Neutrophil (primary cell): ENCODE measurements around the gene RPTOR.

Source experiments
- H3K27ac ChIP-seq: fragments of 200-600 bp; sonication (generic); 2 replicates; pipeline ENCODE4 v1.5.1; 2016; ENCODE audit warnings: mild to moderate bottlenecking, moderate library complexity
- H3K27me3 ChIP-seq: fragments of 200-600 bp; sonication (generic); 2 replicates; pipeline ENCODE4 v1.6.0; 2016; ENCODE audit warnings: mild to moderate bottlenecking
- H3K36me3 ChIP-seq: fragments of 200-600 bp; sonication (generic); 2 replicates; pipeline ENCODE4 v1.5.1; 2017
- H3K4me1 ChIP-seq, 2 experiments: fragments of 200-600 bp in 1 of 2; sonication (generic) in 1 of 2; 1 replicate in 1 of 2; 2 replicates in 1 of 2; pipeline versions ENCODE4 v1.5.1 to v1.6.1; 2013 to 2016; ENCODE audit warnings: low read depth in 1 of 2, low read length in 1 of 2, mild to moderate bottlenecking in 1 of 2, moderate library complexity in 1 of 2; ENCODE audit not compliant: control insufficient read depth in 1 of 2, insufficient read depth in 1 of 2
- H3K4me3 ChIP-seq, 2 experiments: fragments of 200-600 bp in 1 of 2; sonication (generic) in 1 of 2; 1 replicate in 1 of 2; 2 replicates in 1 of 2; pipeline ENCODE4 v1.5.1; 2013 to 2016; ENCODE audit warnings: low read depth in 1 of 2, low read length in 1 of 2, mild to moderate bottlenecking in 1 of 2, moderate library complexity in 1 of 2
- H3K9me3 ChIP-seq: fragments of 200-600 bp; sonication (generic); 2 replicates; pipeline ENCODE4 v1.5.1; 2016
- CTCF ChIP-seq: fragments of 200-600 bp; sonication (generic); IDR thresholded peaks from 2 replicates; pipeline ENCODE4 v1.5.1; 2016; ENCODE audit warnings: antibody characterized with exemption

The RPTOR gene

GRCh38 chr17:80792373-80792781 lies 247.7 kb downstream of the RPTOR start:
- TF ChIP-seq CTCF: no peak
- Histone ChIP-seq H3K27ac (no peak overlapping the region), H3K9me3 (no peaks in the 10 kb centered on the region), H3K36me3 (no peaks in the 10 kb centered on the region), H3K4me1 (no peaks in the 10 kb centered on the region), H3K4me3 (no peak overlapping the region), H3K27me3 (no peaks in the 10 kb centered on the region)

- H3K27ac ChIP-seq: no peak overlapping the region
- no peak for TF ChIP-seq CTCF
- H3K4me1 ChIP-seq: no peaks in the 10 kb centered on the region
- H3K27me3 ChIP-seq: no peaks in the 10 kb centered on the region
- no peaks in the 10 kb centered on the region for H3K9me3 ChIP-seq
- H3K4me3 ChIP-seq: no peak overlapping the region
- H3K36me3 ChIP-seq: no peaks in the 10 kb centered on the region
These were observed 248.8 kb downstream of the RPTOR start for GRCh38 chr17:80793421-80793820.

GRCh38 chr17:80793851-80794267 lies 249.2 kb downstream of the RPTOR start:
- Histone ChIP-seq H3K9me3 (no peaks in the 10 kb centered on the region), H3K27me3 (no peaks in the 10 kb centered on the region), H3K36me3 (no peaks in the 10 kb centered on the region), H3K27ac (no peak overlapping the region), H3K4me3 (no peak overlapping the region), H3K4me1 (no peaks in the 10 kb centered on the region)
- TF ChIP-seq CTCF: no peak

GRCh38 chr17:80794281-80795089 lies 249.8 kb downstream of the RPTOR start:
- no peaks in the 10 kb centered on the region for H3K9me3 ChIP-seq
- TF ChIP-seq CTCF: no peak
- H3K4me3 ChIP-seq: no peak overlapping the region
- no peaks in the 10 kb centered on the region for H3K27me3 ChIP-seq
- no peaks in the 10 kb centered on the region for H3K36me3 ChIP-seq
- H3K27ac ChIP-seq: no peak overlapping the region
- H3K4me1 ChIP-seq: no peaks in the 10 kb centered on the region

- Histone ChIP-seq H3K27ac (no peak overlapping the region), H3K9me3 (no peaks in the 10 kb centered on the region), H3K36me3 (no peaks in the 10 kb centered on the region), H3K27me3 (no peaks in the 10 kb centered on the region), H3K4me3 (no peak overlapping the region), H3K4me1 (no peaks in the 10 kb centered on the region)
- TF ChIP-seq CTCF: no peak
These were observed 250.5 kb downstream of the RPTOR start for GRCh38 chr17:80795090-80795580.
